ENCODE data around the gene ITPRID2.

- no peak for TF ChIP-seq EP300 (IDR thresholded peaks at IDR 0.05)
- no peak for TF ChIP-seq POLR2AphosphoS5 (IDR thresholded peaks at IDR 0.05)
- TF ChIP-seq CTCF (IDR thresholded peaks at IDR 0.05), result no peak
These were observed 1.3 kb upstream of the ITPRID2 start for GRCh38 chr2:181890271-181890670.
